Heart right ventricle (tissue), 16 donors: Measurements from ENCODE around the gene C5orf47. TPM values are rescaled to one million over a fixed set of nuclear protein-coding genes. Genes with fewer than 3 reads are reported as not detected.

Source experiments
- ATAC-seq, 8 donors: fragments of 200-7000 bp; cut with Tn5 transposase; one replicate each; pipeline ENCODE4 v1.9.1; 2020; ENCODE audit warnings: mild to moderate bottlenecking in 8 of 8, moderate library complexity in 8 of 8, moderate number of reproducible peaks in 1 of 8
- DNase-seq, 2 donors: peaks; one replicate each; pipeline ENCODE4 v3.0.0-alpha.2; 2020
- H3K27ac ChIP-seq, 10 donors: fragments of 200-600 bp; sonication (generic) in 2 of 10; one replicate each; pipeline versions ENCODE4 v1.5.0 to v1.8.0; 2020 to 2022; ENCODE audit warnings: mild to moderate bottlenecking in 3 of 10
- H3K27me3 ChIP-seq, 7 donors: fragments of 200-600 bp; one replicate each; pipeline ENCODE4 v1.8.0; 2021 to 2022; ENCODE audit warnings: mild to moderate bottlenecking in 2 of 7
- H3K36me3 ChIP-seq, 9 donors: fragments of 200-600 bp; sonication (generic) in 1 of 9; one replicate each; pipeline versions ENCODE4 v1.5.0 to v1.8.0; 2020 to 2022; ENCODE audit warnings: mild to moderate bottlenecking in 2 of 9
- H3K4me1 ChIP-seq, 9 donors: fragments of 200-600 bp; sonication (generic) in 1 of 9; one replicate each; pipeline versions ENCODE4 v1.5.0 to v1.8.0; 2020 to 2022; ENCODE audit warnings: mild to moderate bottlenecking in 4 of 9
- H3K4me3 ChIP-seq, 10 donors: fragments of 200-600 bp; sonication (generic) in 2 of 10; one replicate each; pipeline versions ENCODE4 v1.5.0 to v1.8.0; 2020 to 2022; ENCODE audit warnings: mild to moderate bottlenecking in 7 of 10, moderate library complexity in 2 of 10
- H3K9me3 ChIP-seq, 11 donors: fragments of 200-600 bp in 10 of 11; sonication (generic) in 2 of 11; one replicate each; pipeline versions ENCODE4 v1.5.0 to v1.8.0; 2013 to 2022; ENCODE audit warnings: mild to moderate bottlenecking in 2 of 11, control low read depth in 1 of 11, moderate library complexity in 1 of 11
- WGBS, 2 donors: extraction: QIAGEN DNeasy Blood & Tissue Kit; methylation state at CpG; one replicate each; pipeline ENCODE4 v1.1.7; 2013; ENCODE audit warnings: inconsistent platforms in 1 of 2; 5-methylcytosine and 5-hydroxymethylcytosine counted together
- intact Hi-C, 10 donors: fragments of 100-400 bp; cut with DNase I; formaldehyde crosslinking; loops; one replicate each; pipeline versions ENCODE4 v1.11.1 to v1.14.2; 2022
- polyA plus RNA-seq, 2 donors: library from polyadenylated mRNA; stranded (reverse); fragments of 200-250 nt; gene quantifications; one replicate each; pipeline ENCODE4 v1.2.3, GENCODE V29; 2013
- total RNA-seq, 10 donors: library from RNA; stranded (reverse); fragmentation: NEBNext Ultra II Directional in 3 of 10; extraction: Animal tissue kit (Norgen Biotek cat#: 25700) in 3 of 10; gene quantifications; one replicate each; pipeline versions ENCODE4 v1.2.1 to v1.2.4, GENCODE V29; 2021 to 2023
- TF ChIP-seq, protein P1 (sequence below), 9 donors: fragments of 200-600 bp; sonication (generic) in 2 of 9; IDR thresholded peaks; one replicate each; pipeline versions ENCODE4 v1.5.0 to v1.8.0; 2021 to 2022; ENCODE audit warnings: antibody characterized with exemption in 9 of 9, mild to moderate bottlenecking in 5 of 9, moderate library complexity in 1 of 9
- donor health status: Arrhythmogenic right ventricular cardiomyopathy.
- donor health status: ischemic (EF 13 %, LVEDD 7.1; RV severe dilation, severe dysfunction).
- donor health status: healthy with polysubstance abuse.
- donor health status: DM: no; HTN: yes; CAD: no.
- donor health status: DM: no; HTN: no; CAD: no.
- donor health status: ischemic (EF 25% LVEDD 6.9; RV normal size, moderate dysfunction).
- donor health status: ischemic (EF 25% LVEDD 5.7; RV mildly dilated, moderate dysfunction).
- donor health status: healthy.
- donor health status: DM: yes; HTN: yes; CAD: no.
- donor health status: Ischemic cardiomyopathy.
- donor health status: ischemic (EF 35%, LVEDD 5.7; RV mildly dilated, moderate dysfunction).
- donor health status: nonischemic (EF 11% LVEDD 7.7; RV severe dilation, severe dysfunction).
- donor health status: DM: yes; HTN: yes; CAD: no.
- donor health status: PGD.
- donor health status: ischemic (EF 29% LVEDD 5.4; RV normal size, mild dysfunction).
- donor health status: nonischemic (EF 23%, LVEDD 6.1; RV moderate dilation, normal function).

The C5orf47 gene
- total and polyA plus RNA-seq, 12 donors: 0.09 to 0.31 (median 0.21) TPM; not detected in 5

GRCh38 chr5:173941758-173942401 lies 47.1 kb upstream of the C5orf47 start:
- Histone ChIP-seq H3K27ac (peak overlapping the region in 6 of 10 donors; percentile 28 to 61 (median 39)), H3K4me3 (no peak overlapping the region), H3K9me3 (no peaks in the 10 kb centered on the region), H3K27me3 (no peaks in the 10 kb centered on the region), H3K4me1 (peaks cover 0 to 79% (median 45%) of the 10 kb centered on the region in 9 donors), H3K36me3 (peaks cover 0 to 25% (median 8%) of the 10 kb centered on the region in 9 donors)
- intact Hi-C loops: loop anchor here in 1 of 10 donors (10.0 kb wide), 1 partner anchor 47 kb away; no protein-coding TSS in a partner anchor
- DNase-seq: no peak
- peak in 6 of 8 donors; percentile 26 to 54 (median 32) for ATAC-seq
- WGBS, 2 donors: 61 to 73% methylated on average over 9 of the region's 9 CpGs
- TF ChIP-seq, protein P1, sequence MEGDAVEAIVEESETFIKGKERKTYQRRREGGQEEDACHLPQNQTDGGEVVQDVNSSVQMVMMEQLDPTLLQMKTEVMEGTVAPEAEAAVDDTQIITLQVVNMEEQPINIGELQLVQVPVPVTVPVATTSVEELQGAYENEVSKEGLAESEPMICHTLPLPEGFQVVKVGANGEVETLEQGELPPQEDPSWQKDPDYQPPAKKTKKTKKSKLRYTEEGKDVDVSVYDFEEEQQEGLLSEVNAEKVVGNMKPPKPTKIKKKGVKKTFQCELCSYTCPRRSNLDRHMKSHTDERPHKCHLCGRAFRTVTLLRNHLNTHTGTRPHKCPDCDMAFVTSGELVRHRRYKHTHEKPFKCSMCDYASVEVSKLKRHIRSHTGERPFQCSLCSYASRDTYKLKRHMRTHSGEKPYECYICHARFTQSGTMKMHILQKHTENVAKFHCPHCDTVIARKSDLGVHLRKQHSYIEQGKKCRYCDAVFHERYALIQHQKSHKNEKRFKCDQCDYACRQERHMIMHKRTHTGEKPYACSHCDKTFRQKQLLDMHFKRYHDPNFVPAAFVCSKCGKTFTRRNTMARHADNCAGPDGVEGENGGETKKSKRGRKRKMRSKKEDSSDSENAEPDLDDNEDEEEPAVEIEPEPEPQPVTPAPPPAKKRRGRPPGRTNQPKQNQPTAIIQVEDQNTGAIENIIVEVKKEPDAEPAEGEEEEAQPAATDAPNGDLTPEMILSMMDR (IDR thresholded peaks at IDR 0.05): no peak

DNA sequence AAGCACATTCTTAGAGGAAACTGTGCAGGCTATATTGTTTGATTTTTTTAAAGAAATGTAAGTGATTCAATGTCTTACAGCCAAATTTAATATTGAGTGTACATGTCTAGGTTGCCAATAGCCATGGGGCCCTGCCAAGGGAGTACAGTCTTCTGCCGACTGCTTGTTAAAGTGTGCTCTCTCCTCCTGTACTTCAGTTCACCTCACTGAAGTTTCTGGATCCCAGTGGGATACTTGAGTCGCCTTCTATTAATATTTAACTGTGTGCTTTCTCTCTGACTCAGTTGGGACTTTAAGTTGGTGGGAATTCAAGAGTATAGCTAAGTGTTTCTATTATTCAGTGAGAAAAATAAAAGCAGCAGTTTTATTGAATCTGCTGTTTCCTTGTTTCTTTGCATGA lies 44.5 kb upstream of the C5orf47 start:
- WGBS, 2 donors: 45 to 48% methylated on average over 2 of the region's 2 CpGs
- intact Hi-C loops: loop anchor here in 1 of 10 donors (10.0 kb wide), 1 partner anchor 50 kb away; no protein-coding TSS in a partner anchor
- H3K4me3 ChIP-seq: no peak overlapping the region
- H3K36me3 ChIP-seq: peaks cover 0 to 51% (median 22%) of the 10 kb centered on the region in 9 donors
- DNase-seq (no peak), ATAC-seq (peak in 4 of 8 donors; percentile 39 to 60 (median 55))
- TF ChIP-seq, protein P1 (IDR thresholded peaks at IDR 0.05): no peak
- peak overlapping the region in 1 of 10 donors; percentile 36 for H3K27ac ChIP-seq
- peaks cover 0 to 59% (median 40%) of the 10 kb centered on the region in 9 donors for H3K4me1 ChIP-seq
- H3K9me3 ChIP-seq: no peaks in the 10 kb centered on the region
- H3K27me3 ChIP-seq: no peaks in the 10 kb centered on the region

DNA sequence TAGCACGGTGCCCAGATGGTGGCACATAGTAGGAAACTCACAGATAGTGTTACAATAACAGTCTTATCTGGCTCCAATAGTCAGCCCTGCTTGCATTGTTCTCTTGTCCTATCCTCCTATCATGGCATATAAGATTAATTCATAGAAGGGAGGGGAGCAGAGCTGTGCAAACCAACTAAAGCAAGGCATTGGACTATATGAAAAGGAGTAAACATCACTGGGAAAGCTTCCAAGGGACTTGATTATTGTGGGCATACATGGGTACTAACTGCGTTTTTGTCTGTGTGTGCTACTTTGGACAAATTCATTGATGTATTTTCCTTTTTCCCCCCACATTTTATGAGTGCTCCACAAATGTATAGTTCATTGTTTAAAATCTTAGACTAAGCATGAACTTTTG lies 43.8 kb upstream of the C5orf47 start:
- ATAC-seq (peak in 2 of 8 donors; percentile 14 to 35), DNase-seq (no peak)
- Histone ChIP-seq H3K4me3 (no peak overlapping the region), H3K36me3 (peaks cover 0 to 58% (median 28%) of the 10 kb centered on the region in 9 donors), H3K27ac (peak overlapping the region in 3 of 10 donors; percentile 14 to 36 (median 22)), H3K27me3 (no peaks in the 10 kb centered on the region), H3K9me3 (no peaks in the 10 kb centered on the region), H3K4me1 (peaks cover 0 to 52% (median 39%) of the 10 kb centered on the region in 9 donors)
- intact Hi-C loops: loop anchor here in 1 of 10 donors (10.0 kb wide), 1 partner anchor 50 kb away; no protein-coding TSS in a partner anchor
- TF ChIP-seq, protein P1 (IDR thresholded peaks at IDR 0.05): no peak
- 62 to 64% methylated on average over 2 of the region's 2 CpGs for WGBS, 2 donors

- H3K36me3 ChIP-seq: peaks cover 0 to 69% (median 40%) of the 10 kb centered on the region in 9 donors
- TF ChIP-seq, protein P1 (IDR thresholded peaks at IDR 0.05): no peak
- no peaks in the 10 kb centered on the region for H3K9me3 ChIP-seq
- ATAC-seq (no peak), DNase-seq (no peak)
- 95% methylated on average over 2 of the region's 2 CpGs for WGBS, 2 donors
- peaks cover 0 to 49% (median 36%) of the 10 kb centered on the region in 9 donors for H3K4me1 ChIP-seq
- intact Hi-C loops: loop anchor here in 1 of 10 donors (10.0 kb wide), 1 partner anchor 52 kb away; no protein-coding TSS in a partner anchor
- H3K27me3 ChIP-seq: no peaks in the 10 kb centered on the region
- no peak overlapping the region for H3K27ac ChIP-seq
- H3K4me3 ChIP-seq: no peak overlapping the region
Observed at GRCh38 chr5:173946323-173946722, 42.6 kb upstream of the C5orf47 start.
